GM23248 (cell line): Measurements from ENCODE around the gene TACR1. TPM values are rescaled to one million over a fixed set of nuclear protein-coding genes. Genes with fewer than 3 reads are reported as not detected.

Source experiments
- DNase-seq: peaks from one replicate; pipeline ENCODE4 v3.0.0-alpha.2; 2015
- H2AFZ ChIP-seq: fragments of 200-600 bp; sonication (generic); 2 replicates; pipeline ENCODE4 v1.6.1; 2016; ENCODE audit warnings: antibody characterized with exemption
- H3F3A ChIP-seq: fragments of 200-600 bp; sonication (generic); 2 replicates; pipeline ENCODE4 v1.6.1; 2016; ENCODE audit warnings: mild to moderate bottlenecking, antibody characterized with exemption, mixed run types; ENCODE audit not compliant: insufficient read depth
- H3K27ac ChIP-seq: fragments of 200-600 bp; sonication (generic); 2 replicates; pipeline ENCODE4 v1.5.1; 2016; ENCODE audit warnings: mild to moderate bottlenecking
- H3K27me3 ChIP-seq: fragments of 200-600 bp; sonication (generic); replicated peaks from 2 replicates; pipeline ENCODE4 v1.6.1; 2016; ENCODE audit warnings: mild to moderate bottlenecking; ENCODE audit not compliant: insufficient read depth
- H3K36me3 ChIP-seq: fragments of 200-600 bp; sonication (generic); 2 replicates; pipeline ENCODE4 v1.6.1; 2016; ENCODE audit warnings: low read depth, mild to moderate bottlenecking
- H3K4me1 ChIP-seq: fragments of 200-600 bp; sonication (generic); 2 replicates; pipeline ENCODE4 v1.6.1; 2016; ENCODE audit warnings: mild to moderate bottlenecking; ENCODE audit not compliant: insufficient read depth
- H3K4me2 ChIP-seq: fragments of 200-600 bp; sonication (generic); one replicate; pipeline ENCODE4 v1.6.1; 2016; ENCODE audit warnings: mild to moderate bottlenecking; ENCODE audit not compliant: unreplicated experiment
- H3K4me3 ChIP-seq: fragments of 200-600 bp; sonication (generic); 2 replicates; pipeline ENCODE4 v1.5.1; 2016; ENCODE audit warnings: mild to moderate bottlenecking
- H3K79me2 ChIP-seq: fragments of 200-600 bp; sonication (generic); 2 replicates; pipeline ENCODE4 v1.6.1; 2016; ENCODE audit warnings: mild to moderate bottlenecking; ENCODE audit not compliant: insufficient read depth
- H3K9ac ChIP-seq: fragments of 200-600 bp; sonication (generic); 2 replicates; pipeline ENCODE4 v1.6.1; 2016; ENCODE audit warnings: mild to moderate bottlenecking
- H3K9me2 ChIP-seq: fragments of 200-600 bp; sonication (generic); 2 replicates; pipeline ENCODE4 v1.6.1; 2016; ENCODE audit warnings: mixed run types, mild to moderate bottlenecking, moderate library complexity; ENCODE audit not compliant: insufficient read depth
- H3K9me3 ChIP-seq: fragments of 200-600 bp; sonication (generic); one replicate; pipeline ENCODE4 v1.6.1; 2017; ENCODE audit warnings: low read depth
- H4K20me1 ChIP-seq: fragments of 200-600 bp; sonication (generic); 2 replicates; pipeline ENCODE4 v1.6.0; 2016; ENCODE audit not compliant: insufficient read depth
- EZH2 ChIP-seq: fragments of 200-600 bp; sonication (generic); IDR thresholded peaks from 2 replicates; pipeline ENCODE4 v1.6.1; 2018; ENCODE audit warnings: antibody characterized with exemption, mild to moderate bottlenecking; ENCODE audit not compliant: insufficient read depth, poor library complexity, severe bottlenecking
- EZH2phosphoT487 ChIP-seq: fragments of 200-600 bp; sonication (generic); IDR thresholded peaks from 2 replicates; pipeline ENCODE4 v1.6.1; 2018; ENCODE audit warnings: antibody characterized with exemption, moderate library complexity, mild to moderate bottlenecking, low read depth; ENCODE audit not compliant: insufficient read depth
- WGBS, 2 experiments: methylation state at CpG; one replicate each; pipeline ENCODE4 v1.1.6; 2015 to 2017; ENCODE audit warnings: low lambda C conversion rate in 2 of 2, low coverage in 1 of 2; ENCODE audit errors: missing lambda C conversion rate in 2 of 2; 5-methylcytosine and 5-hydroxymethylcytosine counted together
- in situ Hi-C: fragments of 300-500 bp; cut with MboI; formaldehyde crosslinking; loops from 2 replicates; pipeline ENCODE4 v1.15.0; 2020
- polyA plus RNA-seq: library from polyadenylated mRNA; unstranded; fragments of >200 nt; fragmentation: Nextera tagmentation; extraction: Ambion mirVana; gene quantifications from 2 replicates; pipeline ENCODE4 v1.2.1, GENCODE V29; 2016
- total RNA-seq: library from RNA; depleted of rRNA; stranded (reverse); fragments of >200 nt; shearing (Covaris generic); gene quantifications from 2 replicates; pipeline ENCODE4 v1.2.3, GENCODE V29; 2014

TACR1 gene
- total and polyA plus RNA-seq, 2 experiments from 2014 or later: 0.11 to 0.65 TPM

GRCh38 chr2:75134860-75135259, 64.5 kb downstream of the TACR1 start:
- Histone ChIP-seq H3K9me3 (no peaks in the 10 kb centered on the region), H4K20me1 (no peaks in the 10 kb centered on the region), H2AFZ (no peak overlapping the region), H3K4me3 (no peak overlapping the region), H3K9me2 (no peaks in the 10 kb centered on the region), H3K79me2 (no peaks in the 10 kb centered on the region), H3K36me3 (no peaks in the 10 kb centered on the region), H3K9ac (no peak overlapping the region), H3K27me3 (no peaks in the 10 kb centered on the region), H3K27ac (no peak overlapping the region), H3K4me1 (peaks cover 10% of the 10 kb centered on the region; the same call in 1 of the 2 replicates), H3F3A (no peaks in the 10 kb centered on the region), H3K4me2 (no peak overlapping the region)
- no peak for DNase-seq
- TF ChIP-seq EZH2phosphoT487 (no peak), EZH2 (no peak)
- in situ Hi-C loops: no loop called here
- 69 to 89% methylated on average over 1 of the region's 1 CpG for WGBS, 2 experiments

GRCh38 chr2:75133621-75134570, 65.4 kb downstream of the TACR1 start:
- in situ Hi-C loops: no loop called here
- H3K27ac ChIP-seq: no peak overlapping the region
- no peaks in the 10 kb centered on the region for H3F3A ChIP-seq
- no peaks in the 10 kb centered on the region for H3K9me3 ChIP-seq
- DNase-seq: peak; percentile 48
- TF ChIP-seq EZH2phosphoT487 (no peak), EZH2 (no peak)
- H2AFZ ChIP-seq: peak overlapping the region; percentile 51
- no peaks in the 10 kb centered on the region for H3K9me2 ChIP-seq
- no peak overlapping the region for H3K4me3 ChIP-seq
- WGBS, 2 experiments: 75 to 77% methylated on average over 9 of the region's 9 CpGs
- H3K36me3 ChIP-seq: no peaks in the 10 kb centered on the region
- no peak overlapping the region for H3K9ac ChIP-seq
- H4K20me1 ChIP-seq: no peaks in the 10 kb centered on the region
- no peaks in the 10 kb centered on the region for H3K79me2 ChIP-seq
- peaks cover 10% of the 10 kb centered on the region; the same call in 1 of the 2 replicates for H3K4me1 ChIP-seq
- no peaks in the 10 kb centered on the region for H3K27me3 ChIP-seq
- peak overlapping the region; percentile 60 for H3K4me2 ChIP-seq

- Histone ChIP-seq H3K9ac (no peak overlapping the region), H3K4me1 (peaks cover 10% of the 10 kb centered on the region; the same call in 1 of the 2 replicates), H3K36me3 (no peaks in the 10 kb centered on the region), H3K4me3 (no peak overlapping the region), H4K20me1 (no peaks in the 10 kb centered on the region), H3K79me2 (no peaks in the 10 kb centered on the region), H3K4me2 (no peak overlapping the region), H2AFZ (no peak overlapping the region), H3K9me3 (no peaks in the 10 kb centered on the region), H3F3A (no peaks in the 10 kb centered on the region), H3K27ac (no peak overlapping the region), H3K27me3 (no peaks in the 10 kb centered on the region), H3K9me2 (no peaks in the 10 kb centered on the region)
- peak; percentile 6 for DNase-seq
- in situ Hi-C loops: no loop called here
- TF ChIP-seq EZH2phosphoT487 (no peak), EZH2 (no peak)
- 44 to 55% methylated on average over 1 of the region's 1 CpG for WGBS, 2 experiments
These were observed 69.1 kb downstream of the TACR1 start for GRCh38 chr2:75130171-75130570.

- WGBS, 2 experiments: 75 to 80% methylated on average over 6 of the region's 6 CpGs
- in situ Hi-C loops: no loop called here
- no peak for TF ChIP-seq EZH2
- no peak for TF ChIP-seq EZH2phosphoT487
These were observed 75.4 kb downstream of the TACR1 start for GRCh38 chr2:75123876-75124275.

More at GRCh38 chr2:75123876-75124275, 75.4 kb downstream of the TACR1 start:
- Histone ChIP-seq H3K4me2 (no peak overlapping the region), H3K36me3 (no peaks in the 10 kb centered on the region), H3K9me2 (no peaks in the 10 kb centered on the region), H3K4me1 (no peaks in the 10 kb centered on the region), H2AFZ (no peak overlapping the region), H4K20me1 (no peaks in the 10 kb centered on the region), H3K4me3 (no peak overlapping the region), H3K79me2 (no peaks in the 10 kb centered on the region), H3K27ac (no peak overlapping the region), H3K9me3 (no peaks in the 10 kb centered on the region), H3K27me3 (no peaks in the 10 kb centered on the region), H3K9ac (no peak overlapping the region), H3F3A (no peaks in the 10 kb centered on the region)
- no peak for DNase-seq
